H9 (cell line): ENCODE results near the gene SIPA1. TPM values are rescaled to one million over a fixed set of nuclear protein-coding genes. Genes with fewer than 3 reads are reported as not detected.

Experiments used
- DNase-seq: peaks from one replicate; pipeline ENCODE4 v3.0.0-alpha.2; 2017
- H2AFZ ChIP-seq: one replicate; pipeline ENCODE4 v1.6.1; 2013; ENCODE audit warnings: mild to moderate bottlenecking, low read length, control low read depth, moderate library complexity
- H2AK5ac ChIP-seq: 2 replicates; pipeline ENCODE4 v1.6.1; 2013; ENCODE audit warnings: low read length, control low read depth, mixed read lengths; ENCODE audit not compliant: insufficient read length
- H2BK120ac ChIP-seq: one replicate; pipeline ENCODE4 v1.6.1; 2013; ENCODE audit warnings: low read depth, mild to moderate bottlenecking, low read length, control low read depth, inconsistent platforms; ENCODE audit not compliant: poor library complexity, severe bottlenecking
- H2BK12ac ChIP-seq: 2 replicates; pipeline ENCODE4 v1.6.1; 2013; ENCODE audit warnings: low read length, control low read depth, mixed read lengths, low read depth; ENCODE audit not compliant: insufficient read length
- H2BK15ac ChIP-seq: 2 replicates; pipeline ENCODE4 v1.6.1; 2013; ENCODE audit warnings: low read depth, low read length, control low read depth
- H2BK20ac ChIP-seq: one replicate; pipeline ENCODE4 v1.6.1; 2013; ENCODE audit warnings: low read depth, mild to moderate bottlenecking, low read length, control low read depth, inconsistent platforms; ENCODE audit not compliant: poor library complexity, severe bottlenecking
- H2BK5ac ChIP-seq: 2 replicates; pipeline ENCODE4 v1.6.1; 2013; ENCODE audit warnings: low read length, control low read depth, mixed read lengths; ENCODE audit not compliant: insufficient read length
- H3K14ac ChIP-seq: 2 replicates; pipeline ENCODE4 v1.6.1; 2013; ENCODE audit warnings: low read length, control low read depth; ENCODE audit not compliant: insufficient read depth
- H3K18ac ChIP-seq: 2 replicates; pipeline ENCODE4 v1.6.1; 2013; ENCODE audit warnings: low read depth, mild to moderate bottlenecking, mixed read lengths, low read length, control low read depth; ENCODE audit not compliant: insufficient read length
- H3K23ac ChIP-seq: 2 replicates; pipeline ENCODE4 v1.6.1; 2013; ENCODE audit warnings: low read length, control low read depth, mixed read lengths, low read depth; ENCODE audit not compliant: insufficient read length
- H3K23me2 ChIP-seq: 2 replicates; pipeline ENCODE4 v1.6.1; 2013; ENCODE audit warnings: low read depth, mild to moderate bottlenecking, mixed read lengths, low read length, control low read depth; ENCODE audit not compliant: insufficient read length, poor library complexity, severe bottlenecking
- H3K27ac ChIP-seq: 2 replicates; pipeline ENCODE4 v1.5.1; 2013; ENCODE audit warnings: low read length, control low read depth, mixed read lengths, low read depth; ENCODE audit not compliant: insufficient read length
- H3K27me3 ChIP-seq: 2 replicates; pipeline ENCODE4 v1.6.1; 2013; ENCODE audit warnings: low read length, control low read depth, inconsistent platforms; ENCODE audit not compliant: insufficient read depth
- H3K4ac ChIP-seq: 2 replicates; pipeline ENCODE4 v1.6.1; 2013; ENCODE audit warnings: low read depth, mild to moderate bottlenecking, control low read depth, inconsistent platforms, low read length, moderate library complexity
- H3K4me1 ChIP-seq: 2 replicates; pipeline ENCODE4 v1.6.1; 2013; ENCODE audit warnings: low read length, control low read depth, inconsistent platforms; ENCODE audit not compliant: insufficient read depth
- H3K4me2 ChIP-seq: 2 replicates; pipeline ENCODE4 v1.6.1; 2013; ENCODE audit warnings: low read length, control low read depth, mixed read lengths; ENCODE audit not compliant: insufficient read length, insufficient read depth
- H3K56ac ChIP-seq: 2 replicates; pipeline ENCODE4 v1.6.1; 2013; ENCODE audit warnings: low read depth, mild to moderate bottlenecking, mixed read lengths, low read length, control low read depth; ENCODE audit not compliant: insufficient read length
- H3K79me1 ChIP-seq: 2 replicates; pipeline ENCODE4 v1.6.1; 2013; ENCODE audit warnings: low read depth, mild to moderate bottlenecking, moderate library complexity, low read length, control low read depth, inconsistent platforms; ENCODE audit not compliant: insufficient read depth, poor library complexity, severe bottlenecking
- H3K79me2 ChIP-seq: 2 replicates; pipeline ENCODE4 v1.6.1; 2013; ENCODE audit warnings: low read length, control low read depth, inconsistent platforms; ENCODE audit not compliant: insufficient read depth
- H3K9ac ChIP-seq: 2 replicates; pipeline ENCODE4 v1.6.1; 2013; ENCODE audit warnings: low read length, control low read depth, mixed read lengths; ENCODE audit not compliant: insufficient read length; ENCODE audit errors: extremely low read depth
- H3K9me3 ChIP-seq: one replicate; pipeline ENCODE4 v1.6.1; 2013; ENCODE audit warnings: low read depth, low read length, inconsistent platforms; ENCODE audit not compliant: control insufficient read depth
- H3T11ph ChIP-seq: one replicate; pipeline ENCODE4 v1.6.1; 2013; ENCODE audit warnings: mild to moderate bottlenecking, low read length, control low read depth, inconsistent platforms
- H4K20me1 ChIP-seq: one replicate; pipeline ENCODE4 v1.6.1; 2013; ENCODE audit not compliant: control insufficient read depth, insufficient read length, insufficient read depth
- H4K5ac ChIP-seq: 2 replicates; pipeline ENCODE4 v1.6.1; 2013; ENCODE audit warnings: low read depth, mild to moderate bottlenecking, mixed read lengths, low read length, control low read depth; ENCODE audit not compliant: insufficient read length
- H4K8ac ChIP-seq: replicated peaks from 2 replicates; pipeline ENCODE4 v1.6.1; 2013; ENCODE audit warnings: low read length, control low read depth, mixed read lengths, low read depth; ENCODE audit not compliant: insufficient read length
- H4K91ac ChIP-seq: 2 replicates; pipeline ENCODE4 v1.6.1; 2013; ENCODE audit warnings: low read depth, mild to moderate bottlenecking, moderate library complexity, mixed read lengths, low read length, control low read depth; ENCODE audit not compliant: insufficient read length
- H3K27ac Mint-ChIP-seq, 3 experiments: 2 replicates in 2 of 3; 3 replicates in 1 of 3; pipeline ENCODE4 v1.8.0; 2020 to 2021; ENCODE audit warnings: mixed read lengths in 3 of 3, mild to moderate bottlenecking in 1 of 3, moderate library complexity in 1 of 3
- H3K27me3 Mint-ChIP-seq: 2 replicates; pipeline ENCODE4 v1.8.0; 2021; ENCODE audit warnings: low read depth, mild to moderate bottlenecking, moderate library complexity, mixed read lengths
- H3K36me3 Mint-ChIP-seq, 3 experiments: 2 replicates in 2 of 3; 3 replicates in 1 of 3; pipeline ENCODE4 v1.8.0; 2020 to 2021; ENCODE audit warnings: low read depth in 3 of 3, mixed read lengths in 3 of 3; ENCODE audit not compliant: insufficient read depth in 1 of 3
- H3K4me1 Mint-ChIP-seq, 2 experiments: 2 replicates each; pipeline ENCODE4 v1.8.0; 2020; ENCODE audit warnings: mixed read lengths in 2 of 2
- H3K4me3 Mint-ChIP-seq, 2 experiments: 2 replicates in 1 of 2; 3 replicates in 1 of 2; pipeline ENCODE4 v1.8.0; 2020 to 2021; ENCODE audit warnings: mild to moderate bottlenecking in 2 of 2, mixed read lengths in 2 of 2, moderate library complexity in 1 of 2
- H3K9me3 Mint-ChIP-seq, 2 experiments: 2 replicates in 1 of 2; 3 replicates in 1 of 2; pipeline ENCODE4 v1.8.0; 2020; ENCODE audit warnings: mild to moderate bottlenecking in 2 of 2, mixed read lengths in 2 of 2, moderate library complexity in 1 of 2
- CTCF ChIP-seq: fragments of 200-600 bp; sonication (generic); conservative IDR thresholded peaks from 3 replicates; pipeline ENCODE4 v1.8.0; 2021; ENCODE audit warnings: antibody characterized with exemption, mild to moderate bottlenecking
- WGBS: extraction: QIAGEN DNeasy Blood & Tissue Kit; methylation state at CpG from one replicate; pipeline ENCODE4 v1.1.7; 2013; ENCODE audit warnings: missing lambda C conversion rate, low lambda C conversion rate, mixed read lengths; ENCODE audit not compliant: insufficient read length; ENCODE audit errors: extremely low coverage; 5-methylcytosine and 5-hydroxymethylcytosine counted together
- total RNA-seq: library from RNA; stranded (reverse); gene quantifications from 2 replicates; pipeline ENCODE4 v1.2.1, GENCODE V29; 2021

The SIPA1 gene
- total RNA-seq, 1 experiment from 2014 or later = 32.0 TPM

GRCh38 chr11:65629579-65629978, 8.3 kb upstream of the SIPA1 start:
- DNase-seq = no peak
- H3K56ac ChIP-seq = no peak overlapping the region

More at GRCh38 chr11:65629579-65629978, 8.3 kb upstream of the SIPA1 start:
- no peak overlapping the region for H2AFZ ChIP-seq
- H4K20me1 ChIP-seq = no peaks in the 10 kb centered on the region
- no peak overlapping the region for H3K18ac ChIP-seq
- no peak overlapping the region for H4K91ac ChIP-seq
- H3K4me3 Mint-ChIP-seq = no peak overlapping the region
- H3K23ac ChIP-seq = no peak overlapping the region
- no peaks in the 10 kb centered on the region for H3K9me3 ChIP-seq
- H3K27ac Mint-ChIP-seq = no peak overlapping the region
- H3T11ph ChIP-seq = no peak overlapping the region
- no peak overlapping the region for H2BK20ac ChIP-seq
- no peak overlapping the region for H3K14ac ChIP-seq
- no peak overlapping the region for H3K27ac ChIP-seq
- H2BK15ac ChIP-seq = no peak overlapping the region
- no peak overlapping the region for H3K4me2 ChIP-seq
- no peak overlapping the region for H3K4ac ChIP-seq
- H2BK120ac ChIP-seq = no peak overlapping the region
- H2AK5ac ChIP-seq = no peak overlapping the region
- H4K8ac ChIP-seq = no peak overlapping the region
- no peaks in the 10 kb centered on the region for H3K27me3 Mint-ChIP-seq
- H3K27me3 ChIP-seq = no peaks in the 10 kb centered on the region
- no peaks in the 10 kb centered on the region for H3K79me2 ChIP-seq
- H3K4me1 Mint-ChIP-seq = no peaks in the 10 kb centered on the region
- peaks cover 11 to 68% (median 63%) of the 10 kb centered on the region in 3 experiments; a peak in 6 of 7 replicates for H3K36me3 Mint-ChIP-seq
- H3K4me1 ChIP-seq = no peaks in the 10 kb centered on the region
- no peaks in the 10 kb centered on the region for H3K79me1 ChIP-seq
- H3K9ac ChIP-seq = no peak overlapping the region
- no peak overlapping the region for H2BK12ac ChIP-seq
- no CpG with 5 or more reads among the region's 14 CpGs for WGBS
- no peak overlapping the region for H2BK5ac ChIP-seq
- no peaks in the 10 kb centered on the region for H3K9me3 Mint-ChIP-seq
- no peaks in the 10 kb centered on the region for H3K23me2 ChIP-seq
- no peak overlapping the region for H4K5ac ChIP-seq
- no peak for TF ChIP-seq CTCF
